Mesenteric fat pad (tissue), 1 donor: Measurements from ENCODE around the gene POLR3K. TPM values are rescaled to one million over a fixed set of nuclear protein-coding genes. Genes with fewer than 3 reads are reported as not detected.

ENCODE experiments used
- DNase-seq: peaks from one replicate; pipeline ENCODE4 v3.0.0-alpha.2; 2020; ENCODE audit warnings: low spot score
- total RNA-seq: library from RNA; stranded (reverse); fragmentation: NEBNext Ultra II Directional; extraction: Animal tissue kit (Norgen Biotek cat#: 25700); gene quantifications from one replicate; pipeline ENCODE4 v1.2.1, GENCODE V29; 2021
- donor health status: DM: yes; HTN: yes; CAD: no.

POLR3K gene
- total RNA-seq, 1 donor from 2014 or later = 11.5 TPM

GRCh38 chr16:79151-80054, 26.0 kb upstream of the POLR3K start:
- no peak for DNase-seq

GRCh38 chr16:78444-79150, 25.2 kb upstream of the POLR3K start:
- no peak for DNase-seq

GRCh38 chr16:77807-78443, 24.5 kb upstream of the POLR3K start, which contains the start of gene MPG:
Gene MPG, plus strand, starts transcription at chr16:78225. Its CDS starts 85 bp downstream, at chr16:78310.
- peak; percentile 95 for DNase-seq

- DNase-seq = no peak
These were observed 23.9 kb upstream of the POLR3K start for GRCh38 chr16:77273-77806.

GRCh38 chr16:76535-77272, 23.3 kb upstream of the POLR3K start:
- DNase-seq = no peak

- no peak for DNase-seq
These were observed 22.4 kb upstream of the POLR3K start for GRCh38 chr16:75580-76501.

GRCh38 chr16:74747-75334, 21.4 kb upstream of the POLR3K start:
- no peak for DNase-seq

GRCh38 chr16:74051-74746, 20.8 kb upstream of the POLR3K start:
- no peak for DNase-seq

GRCh38 chr16:72561-73548, 19.4 kb upstream of the POLR3K start, which contains the start of gene RHBDF1:
Gene RHBDF1, minus strand, starts transcription at chr16:72631. Its CDS starts 7,616 bp downstream, at chr16:65015.
- DNase-seq = no peak

GRCh38 chr16:71540-72401, 18.4 kb upstream of the POLR3K start:
- no peak for DNase-seq

GRCh38 chr16:71210-71539, 17.8 kb upstream of the POLR3K start:
- DNase-seq = no peak

GRCh38 chr16:69181-69580, 15.8 kb upstream of the POLR3K start:
- DNase-seq = no peak

- DNase-seq = no peak
These were observed 14.7 kb upstream of the POLR3K start for GRCh38 chr16:67884-68789.

- DNase-seq = no peak
These were observed 13.9 kb upstream of the POLR3K start for GRCh38 chr16:67183-67791.
